ENCODE measurements around the gene FXYD3.

- TF ChIP-seq, protein P1, sequence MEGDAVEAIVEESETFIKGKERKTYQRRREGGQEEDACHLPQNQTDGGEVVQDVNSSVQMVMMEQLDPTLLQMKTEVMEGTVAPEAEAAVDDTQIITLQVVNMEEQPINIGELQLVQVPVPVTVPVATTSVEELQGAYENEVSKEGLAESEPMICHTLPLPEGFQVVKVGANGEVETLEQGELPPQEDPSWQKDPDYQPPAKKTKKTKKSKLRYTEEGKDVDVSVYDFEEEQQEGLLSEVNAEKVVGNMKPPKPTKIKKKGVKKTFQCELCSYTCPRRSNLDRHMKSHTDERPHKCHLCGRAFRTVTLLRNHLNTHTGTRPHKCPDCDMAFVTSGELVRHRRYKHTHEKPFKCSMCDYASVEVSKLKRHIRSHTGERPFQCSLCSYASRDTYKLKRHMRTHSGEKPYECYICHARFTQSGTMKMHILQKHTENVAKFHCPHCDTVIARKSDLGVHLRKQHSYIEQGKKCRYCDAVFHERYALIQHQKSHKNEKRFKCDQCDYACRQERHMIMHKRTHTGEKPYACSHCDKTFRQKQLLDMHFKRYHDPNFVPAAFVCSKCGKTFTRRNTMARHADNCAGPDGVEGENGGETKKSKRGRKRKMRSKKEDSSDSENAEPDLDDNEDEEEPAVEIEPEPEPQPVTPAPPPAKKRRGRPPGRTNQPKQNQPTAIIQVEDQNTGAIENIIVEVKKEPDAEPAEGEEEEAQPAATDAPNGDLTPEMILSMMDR (conservative IDR thresholded peaks at IDR 0.05; ENCODE audit: low read depth in 2 of 2): no peak
- TF ChIP-seq ETS1 (IDR thresholded peaks at IDR 0.05) (no peak), POLR2AphosphoS5 (IDR thresholded peaks at IDR 0.05; ENCODE audit: low read depth) (no peak), CREB1 (CRISPR knock-in tag; IDR thresholded peaks at IDR 0.05; ENCODE audit: low read depth) (no peak), EZH2phosphoT487 (IDR thresholded peaks at IDR 0.05; ENCODE audit: unreplicated experiment) (no peak), ZNF331 (CRISPR knock-in tag; IDR thresholded peaks at IDR 0.05; ENCODE audit: low read depth) (no peak), EZH2 (IDR thresholded peaks at IDR 0.05; ENCODE audit: low read depth, unreplicated experiment) (no peak), ZNF114 (CRISPR knock-in tag; IDR thresholded peaks at IDR 0.05) (no peak), JUNB (IDR thresholded peaks at IDR 0.05; ENCODE audit: unreplicated experiment) (no peak), ZNF462 (CRISPR knock-in tag; IDR thresholded peaks at IDR 0.05) (no peak), NANOG (IDR thresholded peaks at IDR 0.05; ENCODE audit: borderline replicate concordance) (no peak), STAT1 (IDR thresholded peaks at IDR 0.05; ENCODE audit: unreplicated experiment) (no peak)
- TF ChIP-seq, protein P2, sequence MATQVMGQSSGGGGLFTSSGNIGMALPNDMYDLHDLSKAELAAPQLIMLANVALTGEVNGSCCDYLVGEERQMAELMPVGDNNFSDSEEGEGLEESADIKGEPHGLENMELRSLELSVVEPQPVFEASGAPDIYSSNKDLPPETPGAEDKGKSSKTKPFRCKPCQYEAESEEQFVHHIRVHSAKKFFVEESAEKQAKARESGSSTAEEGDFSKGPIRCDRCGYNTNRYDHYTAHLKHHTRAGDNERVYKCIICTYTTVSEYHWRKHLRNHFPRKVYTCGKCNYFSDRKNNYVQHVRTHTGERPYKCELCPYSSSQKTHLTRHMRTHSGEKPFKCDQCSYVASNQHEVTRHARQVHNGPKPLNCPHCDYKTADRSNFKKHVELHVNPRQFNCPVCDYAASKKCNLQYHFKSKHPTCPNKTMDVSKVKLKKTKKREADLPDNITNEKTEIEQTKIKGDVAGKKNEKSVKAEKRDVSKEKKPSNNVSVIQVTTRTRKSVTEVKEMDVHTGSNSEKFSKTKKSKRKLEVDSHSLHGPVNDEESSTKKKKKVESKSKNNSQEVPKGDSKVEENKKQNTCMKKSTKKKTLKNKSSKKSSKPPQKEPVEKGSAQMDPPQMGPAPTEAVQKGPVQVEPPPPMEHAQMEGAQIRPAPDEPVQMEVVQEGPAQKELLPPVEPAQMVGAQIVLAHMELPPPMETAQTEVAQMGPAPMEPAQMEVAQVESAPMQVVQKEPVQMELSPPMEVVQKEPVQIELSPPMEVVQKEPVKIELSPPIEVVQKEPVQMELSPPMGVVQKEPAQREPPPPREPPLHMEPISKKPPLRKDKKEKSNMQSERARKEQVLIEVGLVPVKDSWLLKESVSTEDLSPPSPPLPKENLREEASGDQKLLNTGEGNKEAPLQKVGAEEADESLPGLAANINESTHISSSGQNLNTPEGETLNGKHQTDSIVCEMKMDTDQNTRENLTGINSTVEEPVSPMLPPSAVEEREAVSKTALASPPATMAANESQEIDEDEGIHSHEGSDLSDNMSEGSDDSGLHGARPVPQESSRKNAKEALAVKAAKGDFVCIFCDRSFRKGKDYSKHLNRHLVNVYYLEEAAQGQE (IDR thresholded peaks at IDR 0.05; ENCODE audit: unreplicated experiment): no peak
Measured at GRCh38 chr19:35144259-35144599, 28.6 kb downstream of the FXYD3 start.

All from GM23338 (cell line).